ENCODE measurements around the gene CDK2AP2.
A peak's percentile ranks its signal among the peaks of the same experiment; 100 is the strongest.

CDK2AP2 gene

DNA sequence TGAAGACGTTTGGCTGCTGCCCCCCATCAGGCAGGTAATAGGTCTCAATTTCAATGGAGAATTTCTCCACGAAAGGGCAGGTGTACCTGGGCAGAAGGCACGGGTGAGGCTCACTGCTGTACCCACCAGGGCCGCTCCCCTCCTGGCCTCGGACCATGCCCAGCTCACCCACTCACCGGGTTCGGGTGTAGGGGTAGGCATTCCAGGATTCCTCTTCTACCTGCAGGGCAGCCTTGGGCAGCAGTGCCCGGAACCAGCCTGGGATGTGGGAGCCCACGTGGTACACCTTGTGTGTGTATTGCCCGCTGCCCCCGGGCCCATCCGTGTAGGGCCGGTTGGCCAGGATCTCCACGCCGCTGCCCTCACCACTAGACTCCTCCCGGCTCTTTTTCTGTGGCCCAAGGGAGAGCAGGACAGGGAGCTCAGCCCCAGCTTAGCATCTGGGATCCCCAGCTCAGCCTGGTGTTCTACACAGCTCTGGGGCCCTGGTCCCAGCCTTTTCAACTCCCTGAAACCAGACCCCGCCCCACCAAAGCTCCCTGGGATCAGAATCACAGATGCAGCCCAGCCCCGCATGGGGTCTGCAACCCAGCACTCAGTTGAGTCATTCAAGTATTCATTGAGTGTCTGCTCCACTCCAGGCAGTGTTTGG, 5.5 kb downstream of the CDK2AP2 start:
- DNase-seq: no peak
- Mint-ChIP-seq H3K4me1 (ENCODE audit: low read depth) (peaks cover 50% of the 10 kb centered on the region), H3K27ac (peak overlapping the region; percentile 85), H3K4me3 (peak overlapping the region; percentile 79), H3K9me3 (no peaks in the 10 kb centered on the region), H3K27me3 (no peaks in the 10 kb centered on the region), H3K36me3 (ENCODE audit: low read depth) (peaks cover 76% of the 10 kb centered on the region)

GRCh38 chr11:67501854-67502253, 6.1 kb downstream of the CDK2AP2 start:
- Mint-ChIP-seq H3K27me3 (no peaks in the 10 kb centered on the region), H3K36me3 (ENCODE audit: low read depth) (peaks cover 76% of the 10 kb centered on the region)

GRCh38 chr11:67500831-67501715, 6.9 kb downstream of the CDK2AP2 start:
- peak overlapping the region; percentile 66 for H3K27ac Mint-ChIP-seq

More at GRCh38 chr11:67501854-67502253, 6.1 kb downstream of the CDK2AP2 start:
- H3K4me3 Mint-ChIP-seq: no peak overlapping the region
- no peaks in the 10 kb centered on the region for H3K9me3 Mint-ChIP-seq
- DNase-seq: no peak
- H3K27ac Mint-ChIP-seq: peak overlapping the region; percentile 66
- peaks cover 45% of the 10 kb centered on the region for H3K4me1 Mint-ChIP-seq (ENCODE audit: low read depth)

DNA sequence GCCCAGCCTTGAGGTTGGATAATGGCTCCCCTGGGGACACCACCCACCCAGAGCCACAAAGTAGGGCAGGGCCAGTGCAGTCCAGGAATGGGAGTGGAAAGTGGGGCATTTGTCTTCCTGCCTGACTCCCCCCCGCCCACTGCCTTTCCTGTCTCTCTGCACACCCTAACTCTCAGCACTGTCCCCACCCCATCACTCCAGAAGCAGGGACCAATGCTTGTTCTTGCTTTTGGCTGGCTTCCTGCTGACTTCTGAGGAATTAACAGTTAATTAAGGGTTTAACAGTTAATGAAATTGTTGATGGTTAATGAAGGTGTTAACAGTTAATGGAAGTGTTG, 7.5 kb downstream of the CDK2AP2 start:
- Mint-ChIP-seq H3K36me3 (ENCODE audit: low read depth) (peaks cover 79% of the 10 kb centered on the region), H3K4me1 (ENCODE audit: low read depth) (peaks cover 32% of the 10 kb centered on the region), H3K27ac (peak overlapping the region; percentile 58), H3K4me3 (no peak overlapping the region), H3K27me3 (no peaks in the 10 kb centered on the region), H3K9me3 (no peaks in the 10 kb centered on the region)
- DNase-seq: no peak

More at GRCh38 chr11:67500831-67501715, 6.9 kb downstream of the CDK2AP2 start:
- DNase-seq: no peak
- no peaks in the 10 kb centered on the region for H3K27me3 Mint-ChIP-seq
- H3K9me3 Mint-ChIP-seq: no peaks in the 10 kb centered on the region
- peaks cover 74% of the 10 kb centered on the region for H3K36me3 Mint-ChIP-seq (ENCODE audit: low read depth)
- H3K4me3 Mint-ChIP-seq: no peak overlapping the region
- peaks cover 37% of the 10 kb centered on the region for H3K4me1 Mint-ChIP-seq (ENCODE audit: low read depth)

GRCh38 chr11:67499808-67500483, 8.0 kb downstream of the CDK2AP2 start:
- no peak for DNase-seq
- H3K36me3 Mint-ChIP-seq (ENCODE audit: low read depth): peaks cover 83% of the 10 kb centered on the region
- peak overlapping the region; percentile 44 for H3K27ac Mint-ChIP-seq
- no peaks in the 10 kb centered on the region for H3K27me3 Mint-ChIP-seq
- peaks cover 31% of the 10 kb centered on the region for H3K4me1 Mint-ChIP-seq (ENCODE audit: low read depth)
- H3K9me3 Mint-ChIP-seq: no peaks in the 10 kb centered on the region
- no peak overlapping the region for H3K4me3 Mint-ChIP-seq

GRCh38 chr11:67498544-67498972, 9.4 kb downstream of the CDK2AP2 start:
- H3K36me3 Mint-ChIP-seq (ENCODE audit: low read depth): peaks cover 88% of the 10 kb centered on the region
- no peaks in the 10 kb centered on the region for H3K27me3 Mint-ChIP-seq
- H3K27ac Mint-ChIP-seq: peak overlapping the region; percentile 22
- H3K9me3 Mint-ChIP-seq: no peaks in the 10 kb centered on the region
- no peak overlapping the region for H3K4me3 Mint-ChIP-seq
- no peak for DNase-seq
- peaks cover 29% of the 10 kb centered on the region for H3K4me1 Mint-ChIP-seq (ENCODE audit: low read depth)

DNA sequence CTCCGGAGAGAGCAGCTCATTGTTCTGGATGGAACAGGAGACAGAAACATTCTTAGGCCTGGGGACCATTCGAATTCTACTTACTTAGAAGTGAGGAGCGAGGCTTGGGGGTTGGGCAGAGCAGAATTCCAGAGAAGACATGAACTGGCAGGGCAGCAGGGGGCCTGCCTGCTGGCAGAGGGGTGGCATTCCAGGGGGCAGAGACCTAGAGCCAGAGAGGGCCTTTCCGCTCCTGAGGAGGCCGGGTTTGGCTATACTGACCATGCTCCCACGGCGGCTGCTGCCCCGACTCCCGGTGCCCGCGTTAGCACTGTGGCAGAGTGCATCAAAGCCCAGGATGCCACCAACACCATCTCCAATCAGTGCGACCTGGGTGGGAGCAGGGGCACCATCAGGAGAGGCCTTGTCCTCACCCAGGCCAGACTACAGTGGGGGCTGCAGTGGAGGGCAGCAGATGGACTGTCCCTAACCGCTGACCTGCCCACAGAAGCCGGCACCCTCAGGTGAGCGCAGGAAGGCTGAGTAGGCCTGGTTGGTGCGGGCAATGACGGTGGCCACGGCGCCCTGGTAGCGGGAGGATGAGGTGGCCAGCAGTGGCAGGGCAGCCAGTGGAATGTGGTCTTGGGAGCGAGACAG, 10.2 kb downstream of the CDK2AP2 start:
- peaks cover 85% of the 10 kb centered on the region for H3K36me3 Mint-ChIP-seq (ENCODE audit: low read depth)
- DNase-seq: no peak
- H3K9me3 Mint-ChIP-seq: no peaks in the 10 kb centered on the region
- no peaks in the 10 kb centered on the region for H3K27me3 Mint-ChIP-seq
- peaks cover 23% of the 10 kb centered on the region for H3K4me1 Mint-ChIP-seq (ENCODE audit: low read depth)
- peak overlapping the region; percentile 55 for H3K27ac Mint-ChIP-seq
- no peak overlapping the region for H3K4me3 Mint-ChIP-seq

- no peaks in the 10 kb centered on the region for H3K27me3 Mint-ChIP-seq
Measured at GRCh38 chr11:67496113-67496512, 11.8 kb downstream of the CDK2AP2 start.

GRCh38 chr11:67495234-67496005, 12.5 kb downstream of the CDK2AP2 start:
- H3K4me1 Mint-ChIP-seq (ENCODE audit: low read depth): peaks cover 5% of the 10 kb centered on the region
- H3K27ac Mint-ChIP-seq: peak overlapping the region; percentile 57
- no peaks in the 10 kb centered on the region for H3K27me3 Mint-ChIP-seq
- H3K9me3 Mint-ChIP-seq: no peaks in the 10 kb centered on the region
- DNase-seq: no peak
- no peak overlapping the region for H3K4me3 Mint-ChIP-seq
- H3K36me3 Mint-ChIP-seq (ENCODE audit: low read depth): peaks cover 83% of the 10 kb centered on the region

More at GRCh38 chr11:67496113-67496512, 11.8 kb downstream of the CDK2AP2 start:
- no peak for DNase-seq
- H3K36me3 Mint-ChIP-seq (ENCODE audit: low read depth): peaks cover 83% of the 10 kb centered on the region
- peak overlapping the region; percentile 57 for H3K27ac Mint-ChIP-seq
- no peak overlapping the region for H3K4me3 Mint-ChIP-seq
- H3K4me1 Mint-ChIP-seq (ENCODE audit: low read depth): peaks cover 9% of the 10 kb centered on the region
- H3K9me3 Mint-ChIP-seq: no peaks in the 10 kb centered on the region

GRCh38 chr11:67494371-67495233, 13.4 kb downstream of the CDK2AP2 start:
- peaks cover 11% of the 10 kb centered on the region for H3K4me1 Mint-ChIP-seq (ENCODE audit: low read depth)
- H3K27ac Mint-ChIP-seq: peak overlapping the region; percentile 55
- H3K27me3 Mint-ChIP-seq: no peaks in the 10 kb centered on the region
- no peaks in the 10 kb centered on the region for H3K9me3 Mint-ChIP-seq
- no peak for DNase-seq
- H3K4me3 Mint-ChIP-seq: no peak overlapping the region
- peaks cover 85% of the 10 kb centered on the region for H3K36me3 Mint-ChIP-seq (ENCODE audit: low read depth)

DNA sequence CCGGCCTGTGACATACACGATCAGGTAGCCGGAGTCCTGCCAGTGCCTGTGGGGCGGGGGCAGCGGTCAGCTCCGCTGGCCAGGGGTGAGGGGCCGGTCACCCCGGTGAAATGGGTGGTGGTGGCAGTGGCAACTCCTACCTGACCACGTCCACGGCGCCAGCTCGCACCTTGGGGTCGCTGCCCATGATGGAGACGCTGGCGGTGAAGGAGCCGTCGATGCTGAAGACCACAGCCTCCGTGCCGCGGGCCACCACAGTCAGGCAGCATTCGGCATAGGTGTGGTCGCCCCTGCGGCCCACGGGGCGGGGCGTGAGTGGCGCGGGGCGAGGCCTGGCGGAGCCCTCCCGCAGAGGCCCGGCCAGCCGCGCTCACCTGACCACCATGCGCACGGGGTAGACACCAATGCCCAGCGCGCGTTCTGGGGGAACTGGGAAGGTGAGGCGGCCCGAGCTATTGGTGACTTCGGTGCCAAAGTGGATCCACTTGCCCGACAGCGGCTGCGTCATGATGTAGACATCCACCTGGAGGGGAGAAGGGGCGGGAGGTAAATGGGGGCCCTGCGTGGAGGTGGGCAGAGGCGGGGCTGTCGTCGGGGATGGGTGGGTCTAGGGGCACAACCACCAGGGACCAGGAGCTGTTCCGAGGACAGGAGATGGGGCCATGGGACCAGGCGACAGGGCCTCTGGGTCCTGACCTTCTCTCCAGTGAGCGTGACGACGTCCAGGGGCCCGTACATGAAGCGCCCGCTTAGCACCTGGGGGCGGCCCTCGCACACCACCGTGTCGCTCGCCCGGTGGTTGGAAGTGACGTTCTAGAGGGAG, 14.2 kb downstream of the CDK2AP2 start:
- Mint-ChIP-seq H3K27me3 (no peaks in the 10 kb centered on the region), H3K36me3 (ENCODE audit: low read depth) (peaks cover 87% of the 10 kb centered on the region), H3K4me3 (no peak overlapping the region), H3K4me1 (ENCODE audit: low read depth) (peaks cover 16% of the 10 kb centered on the region), H3K27ac (peak overlapping the region; percentile 44), H3K9me3 (no peaks in the 10 kb centered on the region)
- DNase-seq: no peak

DNA sequence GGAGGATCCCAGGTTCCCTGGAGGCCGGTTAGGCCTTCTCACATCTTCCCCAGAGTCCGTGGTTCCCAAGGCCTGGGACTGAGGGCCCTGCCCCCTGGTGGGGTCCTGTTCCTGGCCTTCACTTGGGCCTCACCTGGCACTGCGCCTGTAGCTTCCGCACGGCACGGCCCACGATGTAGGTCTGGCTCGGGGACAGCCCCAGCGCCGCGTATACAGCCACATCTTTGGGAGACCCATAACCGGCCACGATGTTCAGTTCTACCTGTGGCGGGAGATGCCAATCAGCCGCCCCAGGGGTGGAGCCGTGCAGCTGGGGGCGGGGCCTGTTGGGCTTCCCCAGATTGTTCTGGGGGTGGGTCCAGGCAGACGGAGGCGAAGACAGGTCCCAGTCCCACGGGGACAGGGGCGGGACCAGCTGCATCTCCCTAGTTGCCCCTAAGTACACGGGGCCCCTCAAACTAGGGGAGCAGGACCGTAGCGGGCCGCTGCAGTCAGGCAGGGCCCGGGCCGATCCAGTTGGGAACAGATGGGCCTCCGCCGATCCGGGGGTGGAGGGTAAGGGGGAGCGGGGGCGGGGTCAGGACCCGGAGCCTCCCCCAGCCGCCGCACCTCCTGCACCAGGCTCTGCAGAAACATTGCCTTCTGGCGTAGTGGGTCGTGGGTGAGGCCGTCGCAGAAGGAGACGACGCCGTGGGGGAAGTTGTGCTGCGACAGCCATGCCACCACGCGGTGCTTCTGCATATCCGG, 15.0 kb downstream of the CDK2AP2 start:
- DNase-seq: peak; percentile 59
- H3K4me3 Mint-ChIP-seq: no peak overlapping the region
- no peaks in the 10 kb centered on the region for H3K27me3 Mint-ChIP-seq
- peaks cover 87% of the 10 kb centered on the region for H3K36me3 Mint-ChIP-seq (ENCODE audit: low read depth)
- H3K27ac Mint-ChIP-seq: peak overlapping the region; percentile 66
- peaks cover 24% of the 10 kb centered on the region for H3K4me1 Mint-ChIP-seq (ENCODE audit: low read depth)
- H3K9me3 Mint-ChIP-seq: no peaks in the 10 kb centered on the region
